Measurements from ENCODE around the gene TENM3.

DNA sequence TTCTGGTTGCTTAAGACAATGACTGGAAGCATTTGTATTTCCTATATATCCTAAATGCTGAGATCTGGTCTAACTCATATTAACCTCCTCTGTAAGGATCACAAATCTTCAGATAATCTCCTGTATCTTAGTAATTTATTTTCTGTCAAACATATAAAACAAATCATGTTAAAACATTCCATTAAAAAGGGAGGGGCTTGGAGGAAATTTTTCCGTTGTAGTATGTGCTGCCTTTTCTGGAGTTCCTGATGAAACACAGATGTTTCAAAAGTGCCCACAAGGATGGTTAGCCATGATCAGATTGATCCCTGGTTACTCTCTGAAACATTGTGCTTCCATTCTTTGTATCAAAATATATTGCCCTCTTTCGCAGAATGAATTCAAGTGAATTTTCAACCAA is 182.1 kb downstream of the TENM3 start:
- TF ChIP-seq, protein P1, sequence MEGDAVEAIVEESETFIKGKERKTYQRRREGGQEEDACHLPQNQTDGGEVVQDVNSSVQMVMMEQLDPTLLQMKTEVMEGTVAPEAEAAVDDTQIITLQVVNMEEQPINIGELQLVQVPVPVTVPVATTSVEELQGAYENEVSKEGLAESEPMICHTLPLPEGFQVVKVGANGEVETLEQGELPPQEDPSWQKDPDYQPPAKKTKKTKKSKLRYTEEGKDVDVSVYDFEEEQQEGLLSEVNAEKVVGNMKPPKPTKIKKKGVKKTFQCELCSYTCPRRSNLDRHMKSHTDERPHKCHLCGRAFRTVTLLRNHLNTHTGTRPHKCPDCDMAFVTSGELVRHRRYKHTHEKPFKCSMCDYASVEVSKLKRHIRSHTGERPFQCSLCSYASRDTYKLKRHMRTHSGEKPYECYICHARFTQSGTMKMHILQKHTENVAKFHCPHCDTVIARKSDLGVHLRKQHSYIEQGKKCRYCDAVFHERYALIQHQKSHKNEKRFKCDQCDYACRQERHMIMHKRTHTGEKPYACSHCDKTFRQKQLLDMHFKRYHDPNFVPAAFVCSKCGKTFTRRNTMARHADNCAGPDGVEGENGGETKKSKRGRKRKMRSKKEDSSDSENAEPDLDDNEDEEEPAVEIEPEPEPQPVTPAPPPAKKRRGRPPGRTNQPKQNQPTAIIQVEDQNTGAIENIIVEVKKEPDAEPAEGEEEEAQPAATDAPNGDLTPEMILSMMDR (IDR thresholded peaks at IDR 0.05): no peak
- no peak for TF ChIP-seq POLR2A (IDR thresholded peaks at IDR 0.05)

Data from vagina (tissue), 2 donors.